GM13977 (cell line): ENCODE data around the gene TANK.

ENCODE experiments used
- DNase-seq: peaks from one replicate; pipeline ENCODE4 v3.0.0; 2012; ENCODE audit warnings: low spot score
- CTCF ChIP-seq: IDR thresholded peaks from 2 replicates; pipeline ENCODE4 v1.5.1; 2012; ENCODE audit warnings: mild to moderate bottlenecking, control low read depth; ENCODE audit not compliant: insufficient read depth; ENCODE audit errors: extremely low read depth, missing control alignments
- in situ Hi-C: fragments of 300-500 bp; cut with MboI; formaldehyde crosslinking; loops from one replicate; pipeline ENCODE4 v1.12.0; 2022; ENCODE audit warnings: low sequenced_read_pairs, low pct_unique_long_range_greater_than_20kb, mixed read lengths, inconsistent platforms; ENCODE audit not compliant: unreplicated experiment

Gene TANK

GRCh38 chr2:161116509-161116908 lies 43.7 kb upstream of the TANK start:
- TF ChIP-seq CTCF = no peak
- DNase-seq = no peak
- in situ Hi-C loops = no loop called here

- no peak for TF ChIP-seq CTCF
- in situ Hi-C loops = no loop called here
- no peak for DNase-seq
Measured at GRCh38 chr2:161117506-161117905, 42.7 kb upstream of the TANK start.

GRCh38 chr2:161118722-161119121 lies 41.5 kb upstream of the TANK start:
- no peak for DNase-seq
- TF ChIP-seq CTCF = no peak
- in situ Hi-C loops = no loop called here

- DNase-seq = no peak
- TF ChIP-seq CTCF = no peak
- in situ Hi-C loops = no loop called here
Measured at GRCh38 chr2:161119483-161119882, 40.7 kb upstream of the TANK start.

- no peak for DNase-seq
- in situ Hi-C loops = no loop called here
- no peak for TF ChIP-seq CTCF
Measured at GRCh38 chr2:161120775-161121174, 39.5 kb upstream of the TANK start.

- in situ Hi-C loops = no loop called here
- TF ChIP-seq CTCF = no peak
- no peak for DNase-seq
Measured at GRCh38 chr2:161121622-161122021, 38.6 kb upstream of the TANK start.
